ENCODE data around the gene GPR176.

GPR176 gene

DNA sequence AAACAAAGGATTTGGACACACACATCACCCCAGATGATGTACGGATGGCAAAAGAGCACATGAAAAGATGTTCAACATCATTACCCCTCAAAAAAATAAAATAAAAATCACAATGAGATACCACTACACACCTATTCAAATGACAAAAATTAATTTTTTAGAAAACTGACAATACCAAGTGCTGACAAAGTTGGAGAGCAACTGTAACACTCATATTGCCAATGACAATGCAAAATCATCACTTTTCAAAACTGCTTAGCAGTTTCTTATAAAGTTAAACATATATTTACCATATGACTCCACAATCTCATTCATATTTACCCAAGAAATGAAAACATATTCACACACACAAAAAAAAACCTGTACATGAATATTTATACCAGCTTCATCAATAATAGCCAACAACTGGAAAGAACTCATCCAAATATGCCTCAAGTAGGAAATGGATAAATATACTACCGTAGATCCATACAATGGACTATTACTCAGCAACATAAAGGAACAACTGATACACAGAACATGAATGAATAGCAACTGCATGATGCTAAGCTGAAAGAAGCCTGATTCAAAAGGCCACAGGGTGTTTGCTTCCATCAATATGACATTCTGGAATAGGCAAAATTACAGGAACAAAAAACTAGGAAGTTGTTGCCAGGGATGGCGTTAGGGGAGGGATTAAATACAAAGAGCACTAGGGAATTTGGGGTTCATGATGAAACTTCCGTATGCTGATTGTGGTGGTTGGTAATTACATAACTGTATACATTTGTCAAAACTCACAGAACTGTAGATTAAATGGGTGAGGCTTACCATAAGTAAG lies 138.7 kb downstream of the GPR176 start:
- DNase-seq, result no peak

DNA sequence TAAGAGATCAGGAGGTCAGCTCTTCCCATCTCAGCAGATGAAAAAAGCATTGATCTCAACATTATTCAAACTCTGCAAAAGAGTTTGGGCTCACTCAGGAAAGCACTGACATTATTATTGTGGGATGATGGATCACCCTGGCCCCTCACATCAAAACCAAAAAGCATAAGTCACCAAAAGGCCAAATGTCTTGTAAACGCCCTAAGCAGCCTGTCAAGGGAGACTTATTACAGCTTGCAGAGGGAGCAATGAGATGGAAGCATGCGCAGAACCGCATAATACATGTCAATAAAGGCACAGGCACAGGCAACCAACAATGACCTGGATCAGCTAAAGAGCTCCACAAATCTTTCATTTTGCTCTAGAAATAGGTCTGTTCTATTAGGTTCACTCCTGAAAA lies 142.0 kb downstream of the GPR176 start:
- DNase-seq, result no peak

DNA sequence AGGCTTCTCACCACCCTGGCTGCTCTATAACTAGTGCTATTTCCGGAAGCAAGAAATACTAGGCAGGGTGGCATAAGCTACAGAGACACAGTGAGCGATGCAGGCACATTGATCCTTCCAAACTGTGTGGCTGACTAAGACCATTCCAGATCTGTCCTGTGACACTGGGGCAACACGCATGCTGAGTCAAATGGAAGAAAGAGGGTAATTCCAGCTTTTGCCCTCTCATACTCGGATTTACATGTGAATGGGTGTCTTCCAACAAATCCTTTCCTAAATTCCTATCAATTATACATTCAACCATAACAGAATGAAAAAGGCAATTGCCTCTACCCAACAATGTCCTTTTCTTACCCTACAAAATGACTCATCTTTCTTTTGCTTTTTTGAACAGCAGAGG lies 142.6 kb downstream of the GPR176 start:
- no peak for DNase-seq

DNA sequence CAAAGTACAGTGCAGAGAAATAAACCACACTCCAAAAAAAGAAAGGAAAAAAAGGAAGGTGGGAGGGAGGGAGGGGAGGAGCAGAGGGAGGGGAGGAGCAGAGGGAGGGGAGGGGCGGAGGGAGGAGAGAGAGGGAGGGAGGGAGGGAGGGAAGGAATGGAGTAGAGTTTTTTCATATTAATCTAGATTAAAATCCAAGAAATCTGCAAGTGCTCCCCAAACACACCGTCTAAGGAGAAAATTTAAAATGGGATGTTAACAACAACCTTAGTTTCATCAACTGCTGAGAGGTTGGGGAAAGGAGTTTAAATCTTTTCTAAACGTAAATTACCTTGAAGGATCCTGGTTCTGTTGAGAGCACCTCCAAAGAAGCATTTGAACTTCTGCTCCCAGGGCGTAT lies 144.0 kb downstream of the GPR176 start:
- DNase-seq, result no peak

DNA sequence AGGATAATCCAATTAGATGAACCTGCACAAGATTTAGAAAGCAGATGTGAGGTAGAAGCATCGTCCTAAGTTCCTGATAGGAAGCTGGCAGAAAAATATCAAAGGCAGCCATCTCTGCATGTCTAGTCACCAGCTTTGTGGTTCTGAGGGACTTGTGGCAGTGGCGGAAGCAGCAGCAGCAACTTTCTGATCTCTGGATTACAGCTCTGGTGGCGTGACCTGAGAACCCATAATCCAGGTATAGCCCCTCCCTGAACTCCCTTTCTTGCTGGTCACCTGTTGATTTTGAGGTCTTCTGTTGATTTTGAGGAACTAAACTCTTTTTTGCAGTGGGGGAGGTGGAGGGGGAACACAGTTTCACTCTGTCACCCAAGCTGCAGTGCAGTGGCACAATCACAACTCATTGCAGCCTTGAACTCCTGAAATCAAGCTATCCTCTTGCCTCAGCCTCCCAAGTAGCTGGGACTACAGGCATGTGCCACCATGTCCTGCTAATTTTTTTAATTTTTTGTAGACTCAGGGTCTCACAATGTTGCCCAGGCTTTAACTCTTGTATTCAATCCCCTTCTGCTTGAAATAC lies 145.3 kb downstream of the GPR176 start:
- DNase-seq, result peak; percentile 51

DNA sequence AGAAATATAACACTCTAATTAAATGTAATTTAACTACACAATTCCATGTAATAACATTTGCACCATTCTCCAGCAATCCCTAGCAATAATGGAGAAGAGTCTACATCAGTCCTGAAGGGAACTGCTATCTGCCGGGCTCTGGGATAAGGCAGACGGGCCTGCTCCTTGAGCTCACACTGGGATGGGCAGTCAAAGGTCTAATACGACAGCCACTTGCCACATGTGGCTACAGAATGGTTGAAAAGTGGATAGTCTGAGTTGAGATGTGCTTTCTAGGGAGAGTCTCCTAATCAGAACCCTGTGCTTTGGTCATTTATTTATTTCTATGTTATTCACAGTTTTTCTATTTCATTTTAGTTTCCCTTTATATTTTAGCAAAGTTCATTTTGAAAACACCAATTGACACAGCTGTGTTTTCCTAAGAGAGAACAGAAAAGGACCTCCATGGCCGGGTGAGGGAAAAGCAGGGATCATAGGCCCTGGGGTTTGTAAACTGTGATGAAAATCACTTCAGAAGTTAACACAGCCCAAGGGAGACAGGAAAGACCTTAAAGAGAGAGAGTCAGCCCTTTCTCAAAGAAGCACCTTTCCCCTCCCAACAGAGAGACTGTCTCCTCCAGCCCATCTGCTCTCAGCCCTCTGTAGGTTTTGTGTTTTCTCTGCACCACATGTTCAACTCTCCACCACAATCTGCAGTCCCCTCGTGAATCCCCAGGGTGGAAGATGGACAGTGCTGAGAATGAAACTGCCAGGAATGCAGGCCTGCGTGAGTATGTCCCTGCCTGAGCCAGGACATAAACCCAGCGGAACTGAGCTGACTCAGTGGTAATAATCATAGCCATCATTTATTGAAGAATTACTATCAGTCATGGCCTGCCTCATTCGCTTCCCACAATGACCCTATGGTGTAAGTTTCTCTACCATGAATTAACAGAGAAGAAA lies 149.0 kb downstream of the GPR176 start:
- peak; percentile 62 for DNase-seq

DNA sequence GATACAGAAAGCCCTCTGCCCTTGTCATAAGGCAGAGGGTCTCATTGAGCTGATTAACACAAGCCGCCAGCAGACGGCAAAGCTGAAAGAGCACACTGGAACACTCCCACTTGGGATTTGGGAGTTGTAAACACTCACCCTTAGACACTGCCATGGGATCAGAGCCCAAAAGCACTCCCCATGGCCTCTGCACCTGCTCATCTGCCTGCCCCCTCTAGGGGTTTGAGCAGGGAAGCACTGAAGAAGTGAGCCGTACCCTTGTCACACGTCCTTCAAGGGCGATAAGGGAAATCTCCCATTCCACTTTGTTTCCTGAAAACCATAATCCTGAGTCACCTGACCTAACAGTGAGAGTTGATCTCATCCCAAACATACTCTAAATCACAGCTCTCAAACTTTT lies 152.1 kb downstream of the GPR176 start:
- DNase-seq, result peak; percentile 71

DNA sequence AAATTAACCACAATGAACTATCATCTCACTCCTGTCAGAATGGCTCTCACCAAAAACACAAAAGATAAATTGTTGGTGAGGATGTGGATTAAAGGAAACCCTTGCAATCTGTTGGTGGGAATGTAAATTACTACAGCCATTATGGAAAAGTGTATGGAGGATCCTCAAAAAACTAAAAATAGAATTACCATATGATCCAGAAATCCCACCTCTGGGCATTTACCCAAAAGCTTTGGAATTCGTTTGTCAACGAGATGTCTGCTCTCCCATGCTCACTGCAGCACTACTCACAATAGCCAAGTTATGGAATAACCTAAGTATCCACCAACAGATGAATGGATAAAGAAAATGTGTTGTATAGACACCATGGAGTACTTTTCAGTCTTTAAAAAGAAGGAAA lies 159.1 kb downstream of the GPR176 start:
- DNase-seq, result no peak

DNA sequence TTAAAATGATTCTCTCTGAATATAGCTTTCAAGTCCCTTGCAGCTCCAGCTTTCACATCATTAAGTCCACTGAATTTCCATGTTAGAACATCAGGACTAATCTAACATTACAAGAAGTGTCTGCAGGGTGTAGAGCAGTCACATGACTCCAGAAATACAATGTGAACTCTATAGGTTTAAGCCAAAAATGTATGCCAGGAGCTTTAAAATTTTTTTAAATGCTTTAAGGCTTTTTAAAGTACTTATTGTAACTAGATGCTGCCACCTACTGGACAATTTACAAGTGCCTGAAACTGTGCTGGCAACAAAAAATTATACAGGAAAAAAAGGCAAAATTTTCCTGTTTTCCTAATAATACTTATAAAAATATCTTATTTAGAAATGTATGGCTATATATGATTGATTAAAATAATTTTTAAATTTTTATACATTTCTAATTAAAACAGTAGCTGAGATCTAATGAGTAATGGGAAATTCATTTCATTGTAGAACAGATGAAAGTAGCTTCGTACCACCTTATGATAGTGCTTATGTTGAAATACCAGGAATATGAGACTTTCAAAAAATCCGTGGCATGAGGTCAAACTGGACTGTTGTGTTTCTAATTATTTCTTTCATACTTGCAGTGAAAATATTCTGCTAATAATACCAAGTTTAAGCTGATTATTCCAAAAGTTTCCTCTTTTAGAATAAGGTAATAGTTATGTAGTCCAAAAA lies 163.1 kb downstream of the GPR176 start:
- DNase-seq, result peak; percentile 79

DNA sequence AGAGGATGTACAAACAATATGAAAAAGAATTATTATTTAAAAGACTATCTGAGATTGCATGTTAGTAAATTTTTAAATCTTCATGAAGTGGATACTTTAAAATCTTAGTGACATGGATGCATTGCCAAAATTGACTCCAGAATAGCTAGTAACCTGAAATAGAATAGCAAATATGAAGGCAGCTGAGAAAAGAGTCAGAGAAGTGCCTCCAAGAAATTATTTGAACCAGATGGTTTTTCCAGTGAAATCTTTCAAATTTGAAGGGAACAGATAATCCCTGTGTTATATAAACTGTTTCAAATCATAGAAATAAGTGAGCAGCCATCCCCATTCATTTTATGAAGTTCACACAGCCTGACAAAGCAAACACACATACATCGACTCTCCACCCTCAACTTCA lies 167.1 kb downstream of the GPR176 start:
- no peak for DNase-seq

DNA sequence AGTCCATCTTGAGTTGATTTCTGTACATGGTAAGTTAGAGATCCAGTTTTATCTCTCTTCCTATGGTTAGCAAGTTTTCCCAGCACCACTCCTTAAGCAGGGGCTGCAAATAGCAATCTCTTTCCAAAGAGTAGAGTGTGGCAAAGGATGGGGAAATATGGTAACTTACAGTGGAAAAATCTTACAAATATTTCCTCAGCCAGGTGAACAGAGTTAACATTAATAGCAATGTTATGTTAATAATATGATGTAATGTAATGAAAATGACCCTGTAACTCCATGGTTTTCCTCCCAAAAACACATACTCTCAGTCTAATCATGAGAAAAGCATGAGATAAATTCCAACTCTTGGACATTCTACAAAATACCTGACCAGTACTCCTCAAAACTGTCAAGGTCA lies 167.8 kb downstream of the GPR176 start:
- no peak for DNase-seq

Measured in NCI-H82 (cell line).